H9 (cell line): ENCODE data around the gene SRGAP3. TPM values are rescaled to one million over a fixed set of nuclear protein-coding genes. Genes with fewer than 3 reads are reported as not detected.

Experiments used
- DNase-seq: peaks from one replicate; pipeline ENCODE4 v3.0.0-alpha.2; 2017
- H2AFZ ChIP-seq: one replicate; pipeline ENCODE4 v1.6.1; 2013; ENCODE audit warnings: mild to moderate bottlenecking, low read length, control low read depth, moderate library complexity
- H2AK5ac ChIP-seq: 2 replicates; pipeline ENCODE4 v1.6.1; 2013; ENCODE audit warnings: low read length, control low read depth, mixed read lengths; ENCODE audit not compliant: insufficient read length
- H2BK120ac ChIP-seq: one replicate; pipeline ENCODE4 v1.6.1; 2013; ENCODE audit warnings: low read depth, mild to moderate bottlenecking, low read length, control low read depth, inconsistent platforms; ENCODE audit not compliant: poor library complexity, severe bottlenecking
- H2BK12ac ChIP-seq: 2 replicates; pipeline ENCODE4 v1.6.1; 2013; ENCODE audit warnings: low read length, control low read depth, mixed read lengths, low read depth; ENCODE audit not compliant: insufficient read length
- H2BK15ac ChIP-seq: 2 replicates; pipeline ENCODE4 v1.6.1; 2013; ENCODE audit warnings: low read depth, low read length, control low read depth
- H2BK20ac ChIP-seq: one replicate; pipeline ENCODE4 v1.6.1; 2013; ENCODE audit warnings: low read depth, mild to moderate bottlenecking, low read length, control low read depth, inconsistent platforms; ENCODE audit not compliant: poor library complexity, severe bottlenecking
- H2BK5ac ChIP-seq: 2 replicates; pipeline ENCODE4 v1.6.1; 2013; ENCODE audit warnings: low read length, control low read depth, mixed read lengths; ENCODE audit not compliant: insufficient read length
- H3K14ac ChIP-seq: 2 replicates; pipeline ENCODE4 v1.6.1; 2013; ENCODE audit warnings: low read length, control low read depth; ENCODE audit not compliant: insufficient read depth
- H3K18ac ChIP-seq: 2 replicates; pipeline ENCODE4 v1.6.1; 2013; ENCODE audit warnings: low read depth, mild to moderate bottlenecking, mixed read lengths, low read length, control low read depth; ENCODE audit not compliant: insufficient read length
- H3K23ac ChIP-seq: 2 replicates; pipeline ENCODE4 v1.6.1; 2013; ENCODE audit warnings: low read length, control low read depth, mixed read lengths, low read depth; ENCODE audit not compliant: insufficient read length
- H3K23me2 ChIP-seq: 2 replicates; pipeline ENCODE4 v1.6.1; 2013; ENCODE audit warnings: low read depth, mild to moderate bottlenecking, mixed read lengths, low read length, control low read depth; ENCODE audit not compliant: insufficient read length, poor library complexity, severe bottlenecking
- H3K27ac ChIP-seq: 2 replicates; pipeline ENCODE4 v1.5.1; 2013; ENCODE audit warnings: low read length, control low read depth, mixed read lengths, low read depth; ENCODE audit not compliant: insufficient read length
- H3K27me3 ChIP-seq: 2 replicates; pipeline ENCODE4 v1.6.1; 2013; ENCODE audit warnings: low read length, control low read depth, inconsistent platforms; ENCODE audit not compliant: insufficient read depth
- H3K4ac ChIP-seq: 2 replicates; pipeline ENCODE4 v1.6.1; 2013; ENCODE audit warnings: low read depth, mild to moderate bottlenecking, control low read depth, inconsistent platforms, low read length, moderate library complexity
- H3K4me1 ChIP-seq: 2 replicates; pipeline ENCODE4 v1.6.1; 2013; ENCODE audit warnings: low read length, control low read depth, inconsistent platforms; ENCODE audit not compliant: insufficient read depth
- H3K4me2 ChIP-seq: 2 replicates; pipeline ENCODE4 v1.6.1; 2013; ENCODE audit warnings: low read length, control low read depth, mixed read lengths; ENCODE audit not compliant: insufficient read length, insufficient read depth
- H3K56ac ChIP-seq: 2 replicates; pipeline ENCODE4 v1.6.1; 2013; ENCODE audit warnings: low read depth, mild to moderate bottlenecking, mixed read lengths, low read length, control low read depth; ENCODE audit not compliant: insufficient read length
- H3K79me1 ChIP-seq: 2 replicates; pipeline ENCODE4 v1.6.1; 2013; ENCODE audit warnings: low read depth, mild to moderate bottlenecking, moderate library complexity, low read length, control low read depth, inconsistent platforms; ENCODE audit not compliant: insufficient read depth, poor library complexity, severe bottlenecking
- H3K79me2 ChIP-seq: 2 replicates; pipeline ENCODE4 v1.6.1; 2013; ENCODE audit warnings: low read length, control low read depth, inconsistent platforms; ENCODE audit not compliant: insufficient read depth
- H3K9ac ChIP-seq: 2 replicates; pipeline ENCODE4 v1.6.1; 2013; ENCODE audit warnings: low read length, control low read depth, mixed read lengths; ENCODE audit not compliant: insufficient read length; ENCODE audit errors: extremely low read depth
- H3K9me3 ChIP-seq: one replicate; pipeline ENCODE4 v1.6.1; 2013; ENCODE audit warnings: low read depth, low read length, inconsistent platforms; ENCODE audit not compliant: control insufficient read depth
- H3T11ph ChIP-seq: one replicate; pipeline ENCODE4 v1.6.1; 2013; ENCODE audit warnings: mild to moderate bottlenecking, low read length, control low read depth, inconsistent platforms
- H4K20me1 ChIP-seq: one replicate; pipeline ENCODE4 v1.6.1; 2013; ENCODE audit not compliant: control insufficient read depth, insufficient read length, insufficient read depth
- H4K5ac ChIP-seq: 2 replicates; pipeline ENCODE4 v1.6.1; 2013; ENCODE audit warnings: low read depth, mild to moderate bottlenecking, mixed read lengths, low read length, control low read depth; ENCODE audit not compliant: insufficient read length
- H4K8ac ChIP-seq: replicated peaks from 2 replicates; pipeline ENCODE4 v1.6.1; 2013; ENCODE audit warnings: low read length, control low read depth, mixed read lengths, low read depth; ENCODE audit not compliant: insufficient read length
- H4K91ac ChIP-seq: 2 replicates; pipeline ENCODE4 v1.6.1; 2013; ENCODE audit warnings: low read depth, mild to moderate bottlenecking, moderate library complexity, mixed read lengths, low read length, control low read depth; ENCODE audit not compliant: insufficient read length
- H3K27ac Mint-ChIP-seq, 3 experiments: 2 replicates in 2 of 3; 3 replicates in 1 of 3; pipeline ENCODE4 v1.8.0; 2020 to 2021; ENCODE audit warnings: mixed read lengths in 3 of 3, mild to moderate bottlenecking in 1 of 3, moderate library complexity in 1 of 3
- H3K27me3 Mint-ChIP-seq: 2 replicates; pipeline ENCODE4 v1.8.0; 2021; ENCODE audit warnings: low read depth, mild to moderate bottlenecking, moderate library complexity, mixed read lengths
- H3K36me3 Mint-ChIP-seq, 3 experiments: 2 replicates in 2 of 3; 3 replicates in 1 of 3; pipeline ENCODE4 v1.8.0; 2020 to 2021; ENCODE audit warnings: low read depth in 3 of 3, mixed read lengths in 3 of 3; ENCODE audit not compliant: insufficient read depth in 1 of 3
- H3K4me1 Mint-ChIP-seq, 2 experiments: 2 replicates each; pipeline ENCODE4 v1.8.0; 2020; ENCODE audit warnings: mixed read lengths in 2 of 2
- H3K4me3 Mint-ChIP-seq, 2 experiments: 2 replicates in 1 of 2; 3 replicates in 1 of 2; pipeline ENCODE4 v1.8.0; 2020 to 2021; ENCODE audit warnings: mild to moderate bottlenecking in 2 of 2, mixed read lengths in 2 of 2, moderate library complexity in 1 of 2
- H3K9me3 Mint-ChIP-seq, 2 experiments: 2 replicates in 1 of 2; 3 replicates in 1 of 2; pipeline ENCODE4 v1.8.0; 2020; ENCODE audit warnings: mild to moderate bottlenecking in 2 of 2, mixed read lengths in 2 of 2, moderate library complexity in 1 of 2
- CTCF ChIP-seq: fragments of 200-600 bp; sonication (generic); conservative IDR thresholded peaks from 3 replicates; pipeline ENCODE4 v1.8.0; 2021; ENCODE audit warnings: antibody characterized with exemption, mild to moderate bottlenecking
- WGBS: extraction: QIAGEN DNeasy Blood & Tissue Kit; methylation state at CpG from one replicate; pipeline ENCODE4 v1.1.7; 2013; ENCODE audit warnings: missing lambda C conversion rate, low lambda C conversion rate, mixed read lengths; ENCODE audit not compliant: insufficient read length; ENCODE audit errors: extremely low coverage; 5-methylcytosine and 5-hydroxymethylcytosine counted together
- total RNA-seq: library from RNA; stranded (reverse); gene quantifications from 2 replicates; pipeline ENCODE4 v1.2.1, GENCODE V29; 2021

The SRGAP3 gene
- total RNA-seq, 1 experiment from 2014 or later, result 3.4 TPM

- Histone ChIP-seq H3K27ac (no peak overlapping the region), H2BK120ac (no peak overlapping the region), H3K9me3 (no peaks in the 10 kb centered on the region), H3K4me1 (peaks cover 7% of the 10 kb centered on the region; the same call in 1 of the 2 replicates), H3K4ac (no peak overlapping the region), H2BK12ac (no peak overlapping the region), H3K27me3 (no peaks in the 10 kb centered on the region), H4K91ac (no peak overlapping the region), H3K18ac (no peak overlapping the region), H3K23ac (no peak overlapping the region), H2BK20ac (no peak overlapping the region), H3K23me2 (no peaks in the 10 kb centered on the region), H4K5ac (no peak overlapping the region), H3T11ph (no peak overlapping the region), H3K14ac (no peak overlapping the region), H3K79me1 (no peaks in the 10 kb centered on the region), H2BK5ac (no peak overlapping the region), H4K8ac (no peak overlapping the region), H4K20me1 (no peaks in the 10 kb centered on the region), H2BK15ac (no peak overlapping the region), H2AFZ (no peak overlapping the region), H3K56ac (no peak overlapping the region), H2AK5ac (no peak overlapping the region), H3K9ac (no peak overlapping the region), H3K4me2 (no peak overlapping the region), H3K79me2 (no peaks in the 10 kb centered on the region)
- Mint-ChIP-seq H3K4me3 (no peak overlapping the region), H3K27ac (no peak overlapping the region; a peak in 1 of 7 replicates), H3K27me3 (no peaks in the 10 kb centered on the region; the same call in 1 of the 2 replicates), H3K9me3 (no peaks in the 10 kb centered on the region), H3K36me3 (no peaks in the 10 kb centered on the region; a peak in 1 of 7 replicates), H3K4me1 (peaks cover 31 to 38% of the 10 kb centered on the region in 2 experiments)
- no peak for DNase-seq
- TF ChIP-seq CTCF, result no peak
- no CpG with 5 or more reads among the region's 17 CpGs for WGBS
Observed at GRCh38 chr3:9179826-9180763, 69.4 kb downstream of the SRGAP3 start.
